ENCODE results near the gene RALGAPB. TPM values are rescaled to one million over a fixed set of nuclear protein-coding genes. Genes with fewer than 3 reads are reported as not detected.
"Not testable (repeated sequence)": the region's sequence is repeated elsewhere in the genome, so short reads cannot be mapped to it uniquely, and the experiment has no call there.

The RALGAPB gene
- total and polyA plus RNA-seq, 5 donors: 8.3 to 26.9 (median 22.0) TPM

DNA sequence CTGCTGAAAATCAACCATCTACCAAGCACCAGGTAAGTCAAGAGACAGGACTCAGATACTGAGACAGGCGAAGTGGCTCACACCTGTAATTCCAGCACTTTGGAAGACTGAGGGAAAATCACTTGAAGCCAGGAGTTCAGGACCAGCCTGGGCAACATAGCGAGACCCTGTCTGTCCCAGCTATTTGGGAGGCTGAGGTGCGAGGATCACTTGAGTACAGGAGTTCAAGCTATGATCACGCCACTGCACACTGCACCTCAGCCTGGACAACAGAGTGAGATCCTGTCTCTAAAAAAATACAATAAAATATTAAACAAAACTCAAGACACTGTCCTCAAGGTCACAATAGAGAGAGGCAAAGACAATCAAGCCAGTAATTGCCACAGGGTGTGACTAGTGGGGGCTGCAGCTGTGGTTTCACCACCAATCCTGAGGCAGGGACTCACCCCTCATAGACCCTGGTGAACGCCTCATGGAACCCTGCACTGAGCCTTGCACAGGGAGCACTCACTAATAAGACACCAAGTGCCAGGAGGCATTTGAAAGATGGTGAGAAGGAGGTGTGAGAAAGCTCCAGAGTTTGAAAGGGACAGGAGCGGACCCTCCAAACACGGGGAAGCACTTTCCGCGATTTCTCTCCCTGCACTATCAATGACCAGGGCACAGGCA is 39.2 kb upstream of the RALGAPB start:
- intact Hi-C loops (cut with DNase I): no loop called here
- no peak for DNase-seq
- WGBS: 92% methylated on average over 9 of the region's 9 CpGs
- peaks cover 10% of the 10 kb centered on the region for H3K4me1 ChIP-seq (ENCODE audit: control insufficient read depth, insufficient read depth, low read length)
- no peaks in the 10 kb centered on the region for H3K9me3 ChIP-seq (ENCODE audit: control insufficient read depth, low read length)
- H3K27me3 ChIP-seq (ENCODE audit: control insufficient read depth, insufficient read depth): no peaks in the 10 kb centered on the region
- no peak for ATAC-seq
- no peak overlapping the region for H3K4me3 ChIP-seq (ENCODE audit: low read length)
- H3K27ac ChIP-seq (ENCODE audit: low read length): no peak overlapping the region

DNA sequence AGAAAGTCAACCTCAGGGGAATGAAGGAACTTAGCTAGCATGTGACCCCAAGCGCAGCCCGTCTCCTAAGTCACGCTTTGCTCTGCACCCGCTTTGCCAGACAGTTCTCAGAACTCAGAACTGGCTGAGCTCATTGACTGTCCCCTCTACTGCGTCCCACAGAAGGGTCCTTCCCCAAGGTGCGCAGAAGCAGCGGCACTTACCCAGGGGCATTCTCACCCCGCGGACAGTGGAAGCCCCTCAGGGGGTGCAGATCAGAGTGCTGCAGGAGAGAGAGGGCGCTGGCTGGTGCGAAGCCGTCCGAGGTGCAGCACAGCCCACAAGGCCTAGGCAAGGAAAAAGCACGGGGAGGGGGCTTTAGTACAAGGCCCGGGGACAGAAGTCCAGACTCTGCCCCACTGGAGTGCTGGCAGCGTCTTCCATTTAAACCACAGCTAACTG is 38.3 kb upstream of the RALGAPB start:
- peak overlapping the region; percentile 86 for H3K4me3 ChIP-seq (ENCODE audit: low read length)
- H3K4me1 ChIP-seq (ENCODE audit: control insufficient read depth, insufficient read depth, low read length): peaks cover 10% of the 10 kb centered on the region
- 9% methylated on average over 16 of the region's 16 CpGs for WGBS
- ATAC-seq: peak; percentile 33 to 41
- intact Hi-C loops (cut with DNase I): no loop called here
- no peaks in the 10 kb centered on the region for H3K9me3 ChIP-seq (ENCODE audit: control insufficient read depth, low read length)
- peak in 1 of 3 donors; percentile 49 for DNase-seq
- H3K27ac ChIP-seq (ENCODE audit: low read length): peak overlapping the region; percentile 75
- H3K27me3 ChIP-seq (ENCODE audit: control insufficient read depth, insufficient read depth): no peaks in the 10 kb centered on the region

DNA sequence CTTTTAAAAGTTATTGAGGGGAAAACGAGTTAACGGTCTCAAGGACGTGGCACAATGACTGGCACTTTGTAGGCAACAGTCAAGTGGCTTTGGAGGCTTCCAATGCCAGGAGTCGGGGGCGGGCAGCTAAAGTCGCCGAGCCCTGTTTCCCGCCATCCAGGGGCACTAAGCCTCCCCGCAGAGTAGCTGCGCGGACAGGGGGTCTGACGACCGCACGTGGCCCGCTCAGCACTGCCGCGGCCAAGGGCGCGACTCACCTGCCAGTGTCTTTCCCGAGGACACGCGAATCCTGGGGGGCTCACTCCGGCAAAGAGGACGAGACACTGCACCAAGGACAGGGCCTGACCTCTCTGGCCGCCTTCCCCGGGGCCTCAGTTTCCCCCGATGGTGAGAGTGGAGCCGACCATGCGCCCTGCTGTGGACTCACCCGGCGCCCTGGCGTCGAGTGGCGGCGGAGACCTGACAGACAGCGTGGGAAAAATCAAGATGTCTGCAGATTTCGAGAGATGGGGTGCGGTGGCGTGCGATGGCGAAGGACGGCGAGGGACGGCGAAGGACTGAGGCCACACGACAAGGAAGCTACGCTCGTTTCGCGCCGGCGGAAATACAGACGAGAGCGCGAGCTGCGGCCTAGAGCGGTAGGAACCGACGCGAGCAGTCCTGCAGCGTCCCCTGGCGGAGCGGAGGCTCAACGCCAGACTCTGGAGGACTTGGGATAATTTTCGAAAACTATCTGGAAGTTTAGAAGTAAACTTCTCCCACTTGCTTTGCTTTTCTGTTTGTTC is 37.7 kb upstream of the RALGAPB start, which contains the start of gene SNHG17:
Gene SNHG17, minus strand, starts transcription at position 559 of the 785 bp plus-strand sequence.
- intact Hi-C loops (cut with DNase I): no loop called here
- H3K27me3 ChIP-seq (ENCODE audit: control insufficient read depth, insufficient read depth): no peaks in the 10 kb centered on the region
- DNase-seq: peak; percentile 92 to 97 (median 96)
- H3K4me1 ChIP-seq (ENCODE audit: control insufficient read depth, insufficient read depth, low read length): peaks cover 10% of the 10 kb centered on the region
- ATAC-seq: peak; percentile 87 to 88
- H3K9me3 ChIP-seq (ENCODE audit: control insufficient read depth, low read length): no peaks in the 10 kb centered on the region
- peak within 1 kb of the TSS; percentile 86 for H3K4me3 ChIP-seq (ENCODE audit: low read length)
- H3K27ac ChIP-seq (ENCODE audit: low read length): peak within 1 kb of the TSS; percentile 75
- WGBS: 1% methylated on average over 65 of the region's 65 CpGs

DNA sequence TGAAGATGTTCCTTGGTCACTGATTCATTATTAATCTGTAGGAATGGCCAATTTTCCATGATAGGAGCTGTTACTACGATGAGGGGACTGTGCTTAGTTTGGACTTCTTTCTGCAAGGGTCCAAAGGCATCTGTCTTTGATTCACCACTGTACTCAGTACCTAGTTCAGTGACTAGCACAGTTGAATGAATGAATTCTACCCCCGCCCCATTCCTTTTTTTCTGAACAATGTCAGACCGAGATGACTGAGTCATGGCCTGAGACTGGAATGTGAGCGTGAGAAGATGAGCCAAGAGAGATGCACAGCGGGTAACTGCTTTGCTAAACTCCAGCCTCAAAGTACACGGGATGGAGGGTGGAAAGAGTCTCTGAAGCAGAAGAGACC is 37.1 kb upstream of the RALGAPB start:
- Histone ChIP-seq H3K27me3 (ENCODE audit: control insufficient read depth, insufficient read depth) (no peaks in the 10 kb centered on the region), H3K4me3 (ENCODE audit: low read length) (no peak overlapping the region), H3K4me1 (ENCODE audit: control insufficient read depth, insufficient read depth, low read length) (peaks cover 10% of the 10 kb centered on the region), H3K9me3 (ENCODE audit: control insufficient read depth, low read length) (no peaks in the 10 kb centered on the region), H3K27ac (ENCODE audit: low read length) (no peak overlapping the region)
- DNase-seq (no peak), ATAC-seq (no peak)
- 61% methylated on average over 6 of the region's 6 CpGs for WGBS
- intact Hi-C loops (cut with DNase I): no loop called here

GRCh38 chr20:38437796-38438195 is 34.8 kb upstream of the RALGAPB start:
- Histone ChIP-seq H3K4me1 (ENCODE audit: control insufficient read depth, insufficient read depth, low read length) (peaks cover 5% of the 10 kb centered on the region), H3K9me3 (ENCODE audit: control insufficient read depth, low read length) (no peaks in the 10 kb centered on the region), H3K27ac (ENCODE audit: low read length) (no peak overlapping the region), H3K27me3 (ENCODE audit: control insufficient read depth, insufficient read depth) (no peaks in the 10 kb centered on the region), H3K4me3 (ENCODE audit: low read length) (no peak overlapping the region)
- DNase-seq: no peak
- intact Hi-C loops (cut with DNase I): no loop called here
- no peak for ATAC-seq
- 86% methylated on average over 6 of the region's 6 CpGs for WGBS

DNA sequence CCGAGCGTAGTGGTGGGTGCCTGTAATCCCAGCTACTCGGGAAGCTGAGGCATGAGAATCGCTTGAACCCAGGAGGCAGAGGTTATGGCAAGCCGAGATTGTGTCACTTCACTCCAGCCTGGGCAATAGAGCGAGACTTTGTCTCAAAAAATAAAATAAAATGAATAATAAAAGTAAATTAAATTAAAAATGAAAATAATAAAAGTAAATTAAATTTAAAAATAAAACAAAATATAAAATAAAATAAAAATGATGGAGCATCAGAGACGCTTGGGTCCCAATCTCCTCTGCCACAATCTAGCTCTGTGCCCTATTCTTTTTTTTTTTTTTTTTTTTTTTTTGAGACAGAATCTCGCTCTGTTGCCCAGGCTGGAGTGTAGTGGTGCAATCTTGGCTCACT is 31.5 kb upstream of the RALGAPB start:
- intact Hi-C loops (cut with DNase I); H3K9me3 ChIP-seq (ENCODE audit: control insufficient read depth, low read length); DNase-seq; H3K27me3 ChIP-seq (ENCODE audit: control insufficient read depth, insufficient read depth); ATAC-seq; H3K4me1 ChIP-seq (ENCODE audit: control insufficient read depth, insufficient read depth, low read length); H3K27ac ChIP-seq (ENCODE audit: low read length); H3K4me3 ChIP-seq (ENCODE audit: low read length): not testable (repeated sequence)
- 93% methylated on average over 8 of the region's 8 CpGs for WGBS

DNA sequence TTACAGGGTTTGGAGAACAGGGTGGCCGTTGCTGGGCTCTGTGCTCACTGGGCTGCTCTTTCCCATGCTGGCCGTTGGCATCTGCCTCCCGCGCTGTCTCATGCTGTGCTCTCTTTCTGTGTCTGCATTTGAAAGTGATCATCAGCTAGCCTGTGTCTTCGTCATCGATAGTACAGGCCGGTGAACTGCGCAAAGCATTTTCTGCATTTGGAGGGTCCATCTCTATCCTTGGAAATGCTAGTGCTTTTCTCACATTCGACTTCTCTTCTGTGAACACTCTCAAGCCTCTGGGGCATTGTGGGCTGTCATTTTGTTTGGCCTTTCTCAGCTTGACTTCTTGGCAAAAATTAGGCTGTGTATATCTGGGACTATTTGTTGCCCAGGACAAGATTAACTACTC is 30.7 kb upstream of the RALGAPB start:
- H3K4me3 ChIP-seq (ENCODE audit: low read length): no peak overlapping the region
- no peak for ATAC-seq
- H3K9me3 ChIP-seq (ENCODE audit: control insufficient read depth, low read length): no peaks in the 10 kb centered on the region
- WGBS: 46% methylated on average over 9 of the region's 9 CpGs
- H3K4me1 ChIP-seq (ENCODE audit: control insufficient read depth, insufficient read depth, low read length): no peaks in the 10 kb centered on the region
- intact Hi-C loops (cut with DNase I): no loop called here
- H3K27me3 ChIP-seq (ENCODE audit: control insufficient read depth, insufficient read depth): no peaks in the 10 kb centered on the region
- DNase-seq: no peak
- H3K27ac ChIP-seq (ENCODE audit: low read length): no peak overlapping the region

DNA sequence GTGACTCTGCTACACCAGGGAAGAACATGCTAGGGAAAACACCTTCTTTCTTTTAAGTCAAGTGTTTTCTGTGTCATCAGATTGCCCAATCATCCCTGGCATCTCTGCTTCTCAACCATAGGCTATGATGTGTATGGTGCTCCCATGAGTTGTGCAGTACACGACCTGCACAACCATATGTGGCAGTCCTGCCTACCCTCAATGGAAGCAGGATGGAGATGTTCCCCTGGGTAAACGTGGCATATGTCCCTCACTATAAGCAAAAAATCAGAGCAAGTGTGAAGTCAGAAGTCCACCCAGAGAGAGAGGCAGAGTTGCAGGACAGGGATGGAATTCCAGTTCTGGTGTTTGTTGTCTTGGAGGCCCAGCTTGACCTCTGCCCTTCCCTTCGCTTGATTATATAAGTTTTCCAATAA is 27.3 kb upstream of the RALGAPB start:
- Histone ChIP-seq H3K4me1 (ENCODE audit: control insufficient read depth, insufficient read depth, low read length) (peaks cover 3% of the 10 kb centered on the region), H3K27me3 (ENCODE audit: control insufficient read depth, insufficient read depth) (no peaks in the 10 kb centered on the region), H3K9me3 (ENCODE audit: control insufficient read depth, low read length) (no peaks in the 10 kb centered on the region), H3K4me3 (ENCODE audit: low read length) (no peak overlapping the region), H3K27ac (ENCODE audit: low read length) (no peak overlapping the region)
- DNase-seq (no peak), ATAC-seq (no peak)
- 80% methylated on average over 3 of the region's 3 CpGs for WGBS
- intact Hi-C loops (cut with DNase I): no loop called here

DNA sequence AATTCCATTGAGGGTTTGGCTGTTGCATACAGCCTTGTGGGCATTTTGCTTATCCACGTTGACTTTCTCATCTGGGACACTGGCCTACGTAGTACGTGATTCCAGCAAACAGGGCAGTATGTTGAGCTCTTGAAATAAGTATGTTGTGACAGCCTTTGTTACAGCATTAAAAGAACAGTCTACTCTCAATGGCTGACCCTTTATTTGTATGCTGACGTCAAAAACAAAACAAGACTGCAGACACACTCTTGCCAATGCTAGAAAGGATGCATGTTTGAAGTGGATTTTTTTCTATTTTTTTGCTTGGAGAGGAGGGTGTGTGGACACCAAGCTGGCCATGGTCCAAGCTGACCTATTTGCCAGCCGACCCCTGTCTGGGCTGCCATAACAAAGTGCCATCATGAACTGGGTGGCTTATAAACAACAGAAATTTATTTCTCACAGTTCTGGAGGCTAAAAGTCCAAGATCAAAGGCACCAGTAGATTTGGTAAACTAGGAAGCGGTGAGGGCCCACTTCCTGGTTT is 26.7 kb upstream of the RALGAPB start:
- no peak for DNase-seq
- Histone ChIP-seq H3K9me3 (ENCODE audit: control insufficient read depth, low read length) (no peaks in the 10 kb centered on the region), H3K4me1 (ENCODE audit: control insufficient read depth, insufficient read depth, low read length) (peaks cover 3% of the 10 kb centered on the region), H3K27ac (ENCODE audit: low read length) (no peak overlapping the region), H3K4me3 (ENCODE audit: low read length) (peak overlapping the region; percentile 76), H3K27me3 (ENCODE audit: control insufficient read depth, insufficient read depth) (no peaks in the 10 kb centered on the region)
- no peak for ATAC-seq
- 70% methylated on average over 6 of the region's 6 CpGs for WGBS
- intact Hi-C loops (cut with DNase I): no loop called here

GRCh38 chr20:38446441-38447209 is 26.0 kb upstream of the RALGAPB start:
- H3K4me3 ChIP-seq (ENCODE audit: low read length): peak overlapping the region; percentile 76
- peaks cover 3% of the 10 kb centered on the region for H3K4me1 ChIP-seq (ENCODE audit: control insufficient read depth, insufficient read depth, low read length)
- no peaks in the 10 kb centered on the region for H3K9me3 ChIP-seq (ENCODE audit: control insufficient read depth, low read length)
- ATAC-seq (peak; percentile 93), DNase-seq (peak; percentile 94 to 98 (median 97))
- intact Hi-C loops (cut with DNase I): no loop called here
- WGBS: 1% methylated on average over 56 of the region's 56 CpGs
- peak overlapping the region; percentile 50 for H3K27ac ChIP-seq (ENCODE audit: low read length)
- H3K27me3 ChIP-seq (ENCODE audit: control insufficient read depth, insufficient read depth): no peaks in the 10 kb centered on the region
